Coronary artery (tissue), 2 donors: ENCODE measurements around the gene URM1.
"Not testable (repeated sequence)": the region's sequence is repeated elsewhere in the genome, so short reads cannot be mapped to it uniquely, and the experiment has no call there.

Source experiments
- DNase-seq: peaks from one replicate; pipeline ENCODE4 v3.0.0-alpha.2; 2017; ENCODE audit warnings: low spot score
- H3K27ac ChIP-seq, 2 donors: fragments of 200-600 bp; sonication (generic); one replicate each; pipeline ENCODE4 v1.5.1; 2016 to 2019
- H3K4me3 ChIP-seq: fragments of 200-600 bp; sonication (generic); 2 replicates; pipeline ENCODE4 v1.5.1; 2016; ENCODE audit warnings: mild to moderate bottlenecking, moderate library complexity
- TF ChIP-seq, protein P1 (sequence below): fragments of 200-600 bp; sonication (generic); IDR thresholded peaks from one replicate; pipeline ENCODE4 v1.5.1; 2019; ENCODE audit warnings: antibody characterized with exemption

Gene URM1

DNA sequence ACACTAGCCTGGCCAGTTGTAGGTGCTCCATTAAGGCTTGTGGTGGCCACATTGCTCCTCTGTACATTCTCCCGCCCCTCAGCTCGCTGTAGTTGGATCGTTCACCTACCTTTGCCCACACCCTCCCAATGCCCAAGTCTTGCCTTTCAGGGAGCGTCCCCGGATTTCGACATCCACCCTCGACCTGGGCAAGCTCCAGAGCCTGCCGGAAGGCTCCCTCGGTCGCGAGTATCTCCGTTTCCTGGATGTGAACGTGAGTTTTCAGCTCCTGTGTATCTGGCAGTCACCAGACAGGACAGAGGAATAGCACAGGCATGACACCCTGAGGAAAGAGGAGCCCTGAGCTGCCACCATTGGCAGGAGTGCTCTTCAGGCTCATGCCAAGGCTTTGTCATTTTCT, 45.5 kb upstream of the URM1 start:
- no peak overlapping the region for H3K4me3 ChIP-seq
- TF ChIP-seq, protein P1, sequence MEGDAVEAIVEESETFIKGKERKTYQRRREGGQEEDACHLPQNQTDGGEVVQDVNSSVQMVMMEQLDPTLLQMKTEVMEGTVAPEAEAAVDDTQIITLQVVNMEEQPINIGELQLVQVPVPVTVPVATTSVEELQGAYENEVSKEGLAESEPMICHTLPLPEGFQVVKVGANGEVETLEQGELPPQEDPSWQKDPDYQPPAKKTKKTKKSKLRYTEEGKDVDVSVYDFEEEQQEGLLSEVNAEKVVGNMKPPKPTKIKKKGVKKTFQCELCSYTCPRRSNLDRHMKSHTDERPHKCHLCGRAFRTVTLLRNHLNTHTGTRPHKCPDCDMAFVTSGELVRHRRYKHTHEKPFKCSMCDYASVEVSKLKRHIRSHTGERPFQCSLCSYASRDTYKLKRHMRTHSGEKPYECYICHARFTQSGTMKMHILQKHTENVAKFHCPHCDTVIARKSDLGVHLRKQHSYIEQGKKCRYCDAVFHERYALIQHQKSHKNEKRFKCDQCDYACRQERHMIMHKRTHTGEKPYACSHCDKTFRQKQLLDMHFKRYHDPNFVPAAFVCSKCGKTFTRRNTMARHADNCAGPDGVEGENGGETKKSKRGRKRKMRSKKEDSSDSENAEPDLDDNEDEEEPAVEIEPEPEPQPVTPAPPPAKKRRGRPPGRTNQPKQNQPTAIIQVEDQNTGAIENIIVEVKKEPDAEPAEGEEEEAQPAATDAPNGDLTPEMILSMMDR: no peak
- H3K27ac ChIP-seq: no peak overlapping the region
- no peak for DNase-seq

DNA sequence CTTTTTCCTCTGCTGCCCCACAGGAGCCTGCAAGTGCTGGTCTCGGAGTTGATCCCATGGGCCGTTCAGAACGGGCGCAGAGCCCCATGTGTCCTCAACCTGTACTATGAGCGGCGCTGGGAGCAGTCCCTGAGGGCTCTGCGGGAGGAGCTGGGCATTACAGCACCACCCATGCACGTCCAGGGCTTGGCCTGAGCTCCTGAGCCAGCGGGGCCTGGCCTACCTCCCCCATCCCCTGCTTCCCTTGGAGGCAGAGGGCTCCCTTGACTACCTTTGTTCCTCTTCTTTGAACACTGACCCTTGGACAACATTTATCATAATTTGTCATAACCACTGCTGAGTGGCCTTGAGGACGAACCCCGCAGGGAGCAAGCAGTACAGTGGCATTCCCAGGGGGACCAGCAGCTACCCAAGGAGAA, 37.7 kb upstream of the URM1 start:
- Histone ChIP-seq H3K4me3 (no peak overlapping the region), H3K27ac (no peak overlapping the region)
- TF ChIP-seq, protein P1: no peak
- DNase-seq: no peak

DNA sequence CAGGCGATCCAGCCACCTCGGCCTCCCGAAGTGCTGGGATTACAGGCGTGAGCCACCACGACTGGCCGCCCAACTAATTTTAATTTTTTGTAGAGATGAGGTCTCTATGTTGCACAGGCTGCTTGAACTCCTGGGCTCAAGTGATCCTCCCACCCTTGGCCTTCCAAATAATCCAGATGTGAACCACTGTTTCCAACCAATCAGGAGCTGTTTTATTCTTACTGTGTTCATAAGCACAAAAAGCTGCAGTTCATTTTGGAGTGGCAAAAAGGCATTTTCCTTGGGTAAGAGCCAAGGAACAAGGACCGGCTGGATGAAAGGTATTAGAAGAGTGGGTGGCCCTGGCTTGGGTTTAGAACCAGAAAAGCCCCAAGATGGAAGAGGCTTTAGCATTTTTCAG, 36.0 kb upstream of the URM1 start:
- DNase-seq: no peak
- H3K4me3 ChIP-seq: no peak overlapping the region
- no peak overlapping the region for H3K27ac ChIP-seq
- TF ChIP-seq, protein P1: no peak

DNA sequence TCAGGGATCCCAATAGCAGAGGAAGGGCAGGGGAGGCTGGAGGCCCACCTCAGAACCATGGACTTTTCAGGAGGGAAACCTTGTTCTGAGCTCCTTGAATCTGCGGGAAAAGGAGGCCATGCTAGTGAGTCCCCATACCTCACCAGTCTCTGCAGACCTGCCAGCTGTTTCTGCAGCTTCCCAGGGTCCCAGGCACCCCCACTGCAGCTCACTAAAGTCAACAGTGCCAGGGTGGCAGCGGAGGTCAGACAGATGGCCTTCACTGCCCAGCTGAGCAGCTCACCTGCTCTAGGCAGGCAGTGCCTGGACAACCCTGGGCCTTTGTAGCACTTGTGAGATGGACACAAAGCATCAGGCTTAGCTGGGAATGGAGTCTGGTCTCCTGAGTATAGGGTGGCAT, 35.3 kb upstream of the URM1 start:
- DNase-seq: no peak
- no peak overlapping the region for H3K4me3 ChIP-seq
- TF ChIP-seq, protein P1: no peak
- no peak overlapping the region for H3K27ac ChIP-seq

DNA sequence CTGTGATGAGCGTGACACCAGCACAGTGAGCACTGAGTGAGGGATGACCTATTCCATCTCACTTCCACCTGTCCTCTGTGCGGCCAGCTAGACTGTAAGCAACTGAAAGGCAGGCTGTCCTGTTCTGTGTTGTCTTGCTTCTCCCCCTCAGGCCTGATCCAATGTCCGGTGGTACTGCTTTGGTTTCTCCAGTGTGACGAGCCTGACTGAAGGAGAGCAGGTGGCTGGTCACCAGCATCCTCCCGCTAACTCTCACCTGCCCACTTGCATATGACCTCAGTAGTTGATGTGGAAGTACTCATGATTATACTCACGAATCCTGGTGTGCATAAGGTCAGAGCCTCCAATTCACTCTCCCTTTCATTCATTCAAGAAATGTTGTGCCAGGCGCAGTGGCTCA, 33.2 kb upstream of the URM1 start:
- TF ChIP-seq, protein P1: no peak
- Histone ChIP-seq H3K27ac (no peak overlapping the region), H3K4me3 (no peak overlapping the region)
- no peak for DNase-seq

DNA sequence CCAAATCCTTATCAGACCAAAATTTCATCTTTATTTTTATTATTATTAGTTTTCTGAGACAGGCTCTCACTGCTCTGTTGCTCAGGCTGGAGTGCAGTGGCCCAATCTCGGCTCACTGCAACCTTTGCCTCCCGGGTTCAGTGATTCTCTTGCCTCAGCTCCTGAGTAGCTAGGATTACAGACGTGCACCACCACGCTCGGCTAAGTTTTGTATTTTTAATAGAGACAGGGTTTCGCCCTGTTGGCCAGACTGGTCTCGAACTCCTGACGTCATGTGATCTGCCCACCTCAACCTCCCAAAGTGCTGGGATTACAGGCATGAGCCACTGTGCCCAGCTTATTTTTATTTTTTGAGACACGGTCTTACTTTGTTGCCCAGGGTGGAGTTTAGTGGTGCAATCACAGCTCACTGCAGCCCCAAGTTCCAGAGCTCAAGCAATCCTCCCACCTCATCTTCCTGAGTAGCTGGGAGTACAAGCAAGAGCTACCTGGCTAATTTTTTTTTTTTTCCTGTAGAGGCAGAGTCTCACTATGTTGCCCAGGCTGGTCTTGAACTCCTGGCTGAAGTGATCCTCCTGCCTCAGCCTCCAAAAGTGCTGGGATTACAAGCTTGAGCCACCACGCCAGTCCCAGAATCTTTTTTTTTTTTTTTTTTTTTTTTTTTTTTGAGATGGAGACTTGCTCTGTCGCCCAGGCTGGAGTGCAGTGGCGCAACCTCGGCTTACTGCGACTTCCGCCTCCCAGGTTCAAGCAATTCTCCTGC, 32.1 kb upstream of the URM1 start:
- not testable (repeated sequence) for H3K27ac ChIP-seq, H3K4me3 ChIP-seq, DNase-seq

DNA sequence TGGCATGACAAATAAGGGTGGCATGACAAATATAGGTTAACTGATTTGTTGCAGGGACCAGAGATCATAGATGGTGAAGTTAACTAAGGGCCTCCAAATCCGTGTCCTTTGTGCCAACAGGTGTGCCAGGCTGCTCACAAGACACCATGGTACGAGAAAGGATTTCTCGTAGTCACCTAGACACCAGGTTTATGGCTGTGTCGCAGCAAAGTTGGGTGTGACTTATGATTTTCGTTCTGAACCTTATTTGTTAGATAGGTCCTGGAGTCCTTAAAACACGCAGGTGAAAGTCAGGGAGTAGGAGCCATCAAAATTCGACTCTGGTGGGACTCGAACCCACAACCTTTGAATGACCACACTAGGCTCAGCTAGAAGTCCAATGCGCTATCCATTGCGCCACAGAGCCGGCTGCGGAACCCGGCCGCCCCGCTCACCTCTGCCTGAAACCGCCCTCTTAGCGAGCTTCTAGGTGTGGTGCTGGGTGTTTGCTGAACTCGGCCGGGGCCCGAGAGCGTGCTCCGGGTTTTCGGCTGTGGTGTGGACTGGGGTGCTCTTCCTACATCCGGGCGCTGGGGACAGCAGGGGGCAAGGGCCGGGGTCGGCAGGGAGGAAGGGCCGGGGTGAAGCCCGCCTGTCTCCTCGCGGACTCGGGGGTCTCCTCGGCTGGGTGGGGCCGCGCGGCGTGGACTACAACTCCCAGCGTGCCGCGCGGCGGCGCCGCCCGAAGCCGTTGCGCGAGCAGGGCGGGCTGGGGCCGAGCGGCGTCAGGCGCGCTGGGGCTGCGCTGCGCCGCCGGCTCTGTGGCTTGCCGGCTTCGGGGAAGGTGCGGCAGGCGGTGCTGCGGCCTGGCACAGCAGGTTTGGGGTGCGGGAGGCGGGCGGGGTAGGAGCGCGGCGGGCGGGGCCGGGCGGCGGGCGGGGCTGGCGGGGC, 31.1 kb upstream of the URM1 start, which contains the start of gene SLC27A4:
Gene SLC27A4, plus strand, starts transcription at position 767 of the 930 bp plus-strand sequence. CDS start 2,606 bp downstream, outside the sequence.
- H3K4me3 ChIP-seq: peak within 1 kb of the TSS; percentile 96
- no peak for DNase-seq
- peak within 1 kb of the TSS; percentile 62 to 92 for H3K27ac ChIP-seq
- TF ChIP-seq, protein P1: no peak
